GM19023 (cell line): ENCODE results near the gene PCDHGC3.

Experiments used
- ATAC-seq: cut with Tn5 transposase; IDR thresholded peaks from one replicate; pipeline ENCODE4 v1.9.1; 2021; ENCODE audit warnings: mild to moderate bottlenecking, moderate library complexity; ENCODE audit not compliant: unreplicated experiment

PCDHGC3 gene

GRCh38 chr5:141519605-141520565 lies 44.1 kb downstream of the PCDHGC3 start:
- ATAC-seq: no peak

DNA sequence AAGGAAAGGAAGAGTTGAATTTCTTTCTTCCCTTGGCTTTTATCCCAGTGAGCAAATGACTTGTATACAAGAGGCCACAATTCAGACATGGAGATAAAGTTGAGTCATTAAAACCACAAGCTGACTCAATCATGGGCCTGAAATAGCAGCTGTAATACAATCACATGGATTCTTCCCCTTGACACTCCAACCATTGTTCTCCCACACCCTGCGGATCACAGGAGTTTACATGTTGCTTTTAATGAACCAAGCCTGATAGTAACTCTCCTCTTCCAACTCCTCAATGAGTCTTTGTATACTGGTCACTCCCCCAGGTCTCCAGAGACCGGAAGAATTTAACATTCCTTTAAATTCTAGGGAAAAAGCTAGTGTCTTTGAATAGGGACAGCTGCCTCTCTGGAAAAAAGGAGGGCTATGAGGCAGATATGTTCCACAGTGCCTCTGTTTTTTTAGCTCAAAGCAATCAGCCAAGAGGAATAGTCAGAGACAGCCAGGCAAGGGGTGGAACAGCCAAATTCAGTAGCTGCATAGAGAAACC lies 45.5 kb downstream of the PCDHGC3 start:
- ATAC-seq: no peak

GRCh38 chr5:141522301-141522700 lies 46.5 kb downstream of the PCDHGC3 start:
- ATAC-seq: no peak

DNA sequence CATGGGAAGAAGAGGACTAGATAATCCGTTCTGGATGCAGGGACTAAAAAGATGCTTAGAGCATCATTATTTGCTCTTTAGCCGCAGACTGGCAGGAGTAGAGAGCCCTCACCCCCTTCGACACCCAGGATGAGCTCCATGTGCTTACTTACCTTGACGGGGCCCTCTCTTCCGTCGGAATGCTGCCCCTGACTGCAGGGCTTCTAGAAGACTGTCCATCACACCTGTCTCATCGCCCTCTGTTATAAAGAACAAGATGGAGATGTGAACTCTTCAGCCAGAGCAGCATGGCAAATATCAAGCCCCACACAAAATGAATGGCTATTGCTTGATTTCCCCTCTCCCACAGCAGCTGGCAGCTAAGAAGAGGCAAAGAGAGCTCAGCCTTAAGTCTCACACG lies 48.2 kb downstream of the PCDHGC3 start:
- no peak for ATAC-seq

GRCh38 chr5:141524604-141525597 lies 49.1 kb downstream of the PCDHGC3 start:
- peak; percentile 68 for ATAC-seq

DNA sequence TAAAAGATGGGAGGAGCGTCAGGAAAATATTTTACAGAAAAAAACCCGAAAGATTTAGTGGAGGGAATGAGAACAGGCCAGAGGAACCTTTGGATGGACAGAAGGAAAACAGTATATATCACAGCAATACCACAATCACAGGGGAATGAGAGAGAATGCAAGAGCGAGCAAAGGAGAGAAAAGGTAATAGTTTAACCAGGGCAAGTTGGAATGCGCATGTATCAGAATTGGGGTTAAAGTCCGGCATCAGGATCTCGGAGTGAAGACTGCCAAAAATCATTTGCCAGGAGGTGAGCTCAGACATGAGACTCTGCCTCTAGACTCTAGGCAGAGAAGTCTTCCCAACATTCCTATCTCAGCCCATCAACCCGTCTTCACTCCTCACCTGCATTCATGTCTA lies 49.9 kb downstream of the PCDHGC3 start:
- no peak for ATAC-seq

DNA sequence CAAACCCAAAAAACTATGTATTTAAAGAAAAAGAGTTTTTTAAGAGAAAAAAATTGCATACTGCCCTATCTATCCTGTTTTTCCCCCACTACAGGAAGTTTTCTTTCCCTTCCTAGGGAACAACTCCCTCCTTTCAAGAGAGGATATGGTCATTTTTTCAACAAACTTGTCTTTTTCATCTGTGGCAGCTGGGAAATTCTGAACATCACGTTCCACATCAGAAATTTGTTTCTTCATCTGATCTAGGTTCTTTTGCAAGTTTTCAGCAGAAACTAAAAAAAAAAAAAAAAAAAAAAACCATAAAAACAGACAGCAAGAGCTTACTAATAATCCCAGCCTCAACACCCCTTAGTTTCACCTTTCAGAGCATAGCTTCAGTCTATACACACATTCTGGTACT lies 51.7 kb downstream of the PCDHGC3 start:
- no peak for ATAC-seq
